Activated CD8-positive, alpha-beta T cell treated with anti-CD3 and anti-CD28 coated beads for 36 hours (primary cell): ENCODE results near the gene PSMG3. TPM values are rescaled to one million over a fixed set of nuclear protein-coding genes. Genes with fewer than 3 reads are reported as not detected.
A peak's percentile ranks its signal among the peaks of the same experiment; 100 is the strongest.

Source experiments
- ATAC-seq: fragments of 200-7000 bp; cut with Tn5 transposase; one replicate; pipeline ENCODE4 v1.10.0; 2021; ENCODE audit warnings: mild to moderate bottlenecking, moderate library complexity
- CTCF ChIA-PET: fragments of 350-600 bp; sonication (Branson Sonifier 250); formaldehyde crosslinking; loops from one replicate; lab custom pipeline; 2021; ENCODE audit warnings: antibody characterized with exemption; lab: Charles Lee
- POLR2A ChIA-PET: fragments of 350-600 bp; sonication (Branson Sonifier 250); formaldehyde crosslinking; loops from one replicate; lab custom pipeline; 2021; ENCODE audit warnings: antibody characterized with exemption; lab: Charles Lee
- DNase-seq: peaks from one replicate; pipeline ENCODE4 v3.0.0-alpha.2; 2020
- H3K27ac Mint-ChIP-seq: one replicate; pipeline ENCODE4 v1.8.0; 2021; ENCODE audit warnings: mild to moderate bottlenecking, mixed read lengths
- H3K27me3 Mint-ChIP-seq: one replicate; pipeline ENCODE4 v1.8.0; 2021; ENCODE audit warnings: mixed read lengths
- H3K36me3 Mint-ChIP-seq: one replicate; pipeline ENCODE4 v1.8.0; 2021; ENCODE audit warnings: low read depth, mixed read lengths
- H3K4me1 Mint-ChIP-seq: one replicate; pipeline ENCODE4 v1.8.0; 2021; ENCODE audit warnings: low read depth, mixed read lengths
- H3K4me3 Mint-ChIP-seq: one replicate; pipeline ENCODE4 v1.8.0; 2021; ENCODE audit warnings: mild to moderate bottlenecking, moderate library complexity, mixed read lengths
- H3K9me3 Mint-ChIP-seq: one replicate; pipeline ENCODE4 v1.8.0; 2021; ENCODE audit warnings: mixed read lengths
- intact Hi-C: fragments of 100-400 bp; cut with micrococcal nuclease; formaldehyde crosslinking; loops from one replicate; pipeline ENCODE4 v1.10.0; 2022
- total RNA-seq, 2 experiments: library from RNA; stranded (reverse); gene quantifications; one replicate each; pipeline ENCODE4 v1.2.3, GENCODE V29; 2021
- TF ChIP-seq, protein P1 (sequence below): fragments of 200-600 bp; IDR thresholded peaks from one replicate; pipeline ENCODE4 v1.8.0; 2022; ENCODE audit warnings: antibody characterized with exemption, mild to moderate bottlenecking

The PSMG3 gene
- total RNA-seq, 2 experiments from 2014 or later: 38.9 to 41.5 TPM

DNA sequence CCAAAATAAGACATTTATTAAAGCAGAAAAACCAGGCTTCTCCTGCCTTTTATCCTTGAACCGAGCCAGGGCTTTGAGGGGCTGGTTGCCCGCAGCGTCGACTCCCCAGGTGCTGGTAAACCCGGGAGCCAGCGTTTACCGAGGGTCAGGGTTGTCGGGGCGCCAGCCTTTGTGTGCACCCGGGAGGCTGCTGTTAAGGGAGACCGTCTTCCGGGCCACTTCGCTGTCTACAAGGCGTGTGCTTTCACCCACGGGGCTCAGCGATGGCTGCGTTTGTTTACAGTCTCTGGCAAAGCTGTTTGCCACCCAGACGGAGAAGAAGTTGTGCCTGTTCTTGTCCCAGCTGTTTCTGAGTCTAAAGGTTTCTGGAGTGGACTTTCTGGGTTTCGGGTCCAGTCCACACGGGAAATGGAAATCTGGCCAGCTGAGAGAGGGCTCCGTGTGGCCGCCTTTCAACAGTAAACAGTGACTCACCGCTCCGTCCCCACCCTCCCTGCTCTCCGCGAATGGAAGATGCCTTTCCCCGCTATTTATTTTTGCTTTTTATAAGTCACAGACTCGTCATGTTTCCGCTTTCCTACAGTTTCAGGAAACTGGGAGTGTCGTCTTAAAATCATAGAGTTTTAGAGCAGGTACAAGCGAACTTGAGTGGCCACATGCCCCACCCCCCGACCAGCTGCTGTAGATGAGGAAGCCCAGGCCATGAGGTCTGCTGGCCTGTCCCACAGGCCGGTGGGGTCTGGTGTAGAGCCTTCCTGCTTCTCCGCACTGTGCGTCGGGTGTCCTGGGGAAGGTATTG, 37.2 kb downstream of the PSMG3 start:
- ATAC-seq (peak; percentile 51), DNase-seq (peak; percentile 74)
- H3K4me1 Mint-ChIP-seq: peaks cover 24% of the 10 kb centered on the region
- peaks cover 6% of the 10 kb centered on the region for H3K36me3 Mint-ChIP-seq
- H3K27me3 Mint-ChIP-seq: no peaks in the 10 kb centered on the region
- H3K9me3 Mint-ChIP-seq: no peaks in the 10 kb centered on the region
- CTCF ChIA-PET: no interaction called here
- peak overlapping the region; percentile 91 for H3K4me3 Mint-ChIP-seq
- H3K27ac Mint-ChIP-seq: peak overlapping the region; percentile 92
- POLR2A ChIA-PET: interaction anchor here (0.7 to 3.4 kb wide), 4 partner anchors 16 to 58 kb away, joined by 3 to 13 read pairs (median 4); partner anchors contain the start of gene INTS1
- TF ChIP-seq, protein P1, sequence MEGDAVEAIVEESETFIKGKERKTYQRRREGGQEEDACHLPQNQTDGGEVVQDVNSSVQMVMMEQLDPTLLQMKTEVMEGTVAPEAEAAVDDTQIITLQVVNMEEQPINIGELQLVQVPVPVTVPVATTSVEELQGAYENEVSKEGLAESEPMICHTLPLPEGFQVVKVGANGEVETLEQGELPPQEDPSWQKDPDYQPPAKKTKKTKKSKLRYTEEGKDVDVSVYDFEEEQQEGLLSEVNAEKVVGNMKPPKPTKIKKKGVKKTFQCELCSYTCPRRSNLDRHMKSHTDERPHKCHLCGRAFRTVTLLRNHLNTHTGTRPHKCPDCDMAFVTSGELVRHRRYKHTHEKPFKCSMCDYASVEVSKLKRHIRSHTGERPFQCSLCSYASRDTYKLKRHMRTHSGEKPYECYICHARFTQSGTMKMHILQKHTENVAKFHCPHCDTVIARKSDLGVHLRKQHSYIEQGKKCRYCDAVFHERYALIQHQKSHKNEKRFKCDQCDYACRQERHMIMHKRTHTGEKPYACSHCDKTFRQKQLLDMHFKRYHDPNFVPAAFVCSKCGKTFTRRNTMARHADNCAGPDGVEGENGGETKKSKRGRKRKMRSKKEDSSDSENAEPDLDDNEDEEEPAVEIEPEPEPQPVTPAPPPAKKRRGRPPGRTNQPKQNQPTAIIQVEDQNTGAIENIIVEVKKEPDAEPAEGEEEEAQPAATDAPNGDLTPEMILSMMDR: no peak
- intact Hi-C loops: no loop called here

DNA sequence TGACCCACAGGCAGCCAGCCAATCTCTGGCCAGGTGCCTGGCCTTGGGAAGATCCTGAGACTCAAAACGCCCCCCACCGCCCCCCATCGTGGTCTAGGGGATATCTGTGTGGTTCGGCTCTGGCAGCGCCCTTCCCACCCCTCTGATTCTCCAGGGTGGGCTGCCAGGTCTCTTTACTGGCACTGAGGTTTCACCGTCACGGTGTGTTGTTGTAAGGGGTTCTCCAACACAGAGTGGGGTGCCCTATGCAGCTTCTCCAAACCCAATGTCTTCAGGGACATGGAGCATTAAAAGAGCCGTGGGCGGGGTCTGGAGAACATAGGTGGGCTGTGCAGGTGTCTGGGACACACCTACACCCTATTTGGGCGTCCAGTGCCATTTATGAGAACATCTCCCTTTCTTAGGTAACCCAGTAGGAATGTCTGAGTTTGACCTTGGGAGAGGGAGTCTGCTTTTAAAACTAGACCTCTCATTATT, 37.8 kb downstream of the PSMG3 start:
- no peaks in the 10 kb centered on the region for H3K27me3 Mint-ChIP-seq
- peak overlapping the region; percentile 92 for H3K27ac Mint-ChIP-seq
- DNase-seq (peak; percentile 33), ATAC-seq (no peak)
- H3K4me3 Mint-ChIP-seq: peak overlapping the region; percentile 91
- H3K4me1 Mint-ChIP-seq: peaks cover 24% of the 10 kb centered on the region
- ChIA-PET CTCF (no interaction called here), POLR2A (interaction anchor here (0.7 to 3.4 kb wide), 3 partner anchors 24 to 57 kb away, joined by 3 to 13 read pairs (median 3); partner anchors contain the start of gene INTS1)
- TF ChIP-seq, protein P1: no peak
- H3K36me3 Mint-ChIP-seq: peaks cover 6% of the 10 kb centered on the region
- no peaks in the 10 kb centered on the region for H3K9me3 Mint-ChIP-seq
- intact Hi-C loops: no loop called here

DNA sequence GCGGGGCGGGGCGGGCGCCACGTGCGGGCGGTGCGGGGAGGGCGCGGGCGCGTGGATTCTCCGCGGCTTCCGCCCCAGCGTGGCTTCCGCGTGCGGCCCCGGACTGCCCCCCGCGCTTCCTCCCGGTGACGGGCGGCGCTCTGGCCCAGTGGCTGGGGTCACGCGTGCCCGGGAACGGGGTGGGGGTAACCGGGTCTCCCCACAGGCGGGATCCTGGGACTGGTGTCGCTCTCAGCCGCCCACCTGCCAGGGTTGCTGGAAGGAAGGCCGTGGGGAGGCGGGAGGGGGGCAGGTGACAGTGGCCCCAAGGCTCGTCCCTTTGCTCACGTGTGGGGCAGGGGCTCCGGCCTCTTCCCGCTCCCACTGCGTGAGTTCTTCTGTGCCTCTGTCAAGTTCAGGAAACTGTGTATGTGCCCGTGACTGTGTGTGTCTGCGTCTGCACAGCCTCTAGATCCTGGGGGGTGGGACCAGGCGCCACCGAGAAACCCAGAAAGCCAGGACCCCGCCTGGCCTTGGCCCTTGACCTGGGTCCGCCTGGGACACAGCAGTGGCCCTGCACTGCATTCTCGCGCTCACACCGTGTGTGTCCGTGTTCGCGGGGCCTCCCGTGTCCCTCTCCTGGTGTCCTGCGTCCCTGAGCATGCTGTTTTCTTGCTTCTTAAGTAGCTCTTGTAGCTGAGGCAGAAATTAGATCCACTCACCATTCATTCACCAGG, 38.4 kb downstream of the PSMG3 start:
- peaks cover 4% of the 10 kb centered on the region for H3K36me3 Mint-ChIP-seq
- peak; percentile 48 for DNase-seq
- TF ChIP-seq, protein P1: no peak
- ChIA-PET CTCF (no interaction called here), POLR2A (interaction anchor here (0.7 to 3.4 kb wide), 3 partner anchors 23 to 57 kb away, joined by 3 to 13 read pairs (median 3); partner anchors contain the start of gene INTS1)
- H3K9me3 Mint-ChIP-seq: no peaks in the 10 kb centered on the region
- H3K27ac Mint-ChIP-seq: peak overlapping the region; percentile 92
- intact Hi-C loops: no loop called here
- H3K27me3 Mint-ChIP-seq: peaks cover 4% of the 10 kb centered on the region
- peaks cover 21% of the 10 kb centered on the region for H3K4me1 Mint-ChIP-seq
- peak overlapping the region; percentile 91 for H3K4me3 Mint-ChIP-seq
- no peak for ATAC-seq

DNA sequence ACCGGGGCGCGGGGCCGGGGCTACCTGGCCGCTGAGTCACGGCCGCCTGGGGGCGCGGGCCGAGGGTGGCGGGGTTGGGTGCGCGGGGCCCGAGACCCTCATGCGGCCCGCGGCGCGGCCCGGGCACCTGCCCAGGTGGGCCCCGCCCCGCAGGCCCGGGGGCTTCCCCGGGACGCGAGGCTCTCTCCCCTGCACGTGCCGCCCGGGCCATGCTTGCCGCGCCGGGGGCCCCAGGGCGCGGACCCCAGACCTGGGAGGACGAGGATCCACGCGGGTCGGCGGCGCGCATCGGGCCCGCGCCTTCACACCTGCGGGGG, 38.9 kb downstream of the PSMG3 start:
- H3K4me3 Mint-ChIP-seq: no peak overlapping the region
- DNase-seq: peak; percentile 20
- TF ChIP-seq, protein P1: no peak
- H3K27me3 Mint-ChIP-seq: peaks cover 4% of the 10 kb centered on the region
- intact Hi-C loops: no loop called here
- H3K9me3 Mint-ChIP-seq: no peaks in the 10 kb centered on the region
- peaks cover 21% of the 10 kb centered on the region for H3K4me1 Mint-ChIP-seq
- H3K36me3 Mint-ChIP-seq: peaks cover 3% of the 10 kb centered on the region
- peak; percentile 2 for ATAC-seq
- CTCF ChIA-PET: no interaction called here
- POLR2A ChIA-PET: interaction anchor here (3.4 kb wide), 1 partner anchor 26 kb away, joined by 13 read pairs; the partner anchor contains the start of gene INTS1
- no peak overlapping the region for H3K27ac Mint-ChIP-seq
